ENCODE results near the gene ADGRL3.

GRCh38 chr4:61356696-61357095, 156.6 kb downstream of the ADGRL3 start:
- no peak for TF ChIP-seq EZH2phosphoT487 (IDR thresholded peaks at IDR 0.05)
- no peak for TF ChIP-seq EZH2 (IDR thresholded peaks at IDR 0.05)

Data from neural progenitor cell (in vitro differentiated cells).